Lower leg skin (tissue), 4 donors: ENCODE results near the gene JPT1. TPM values are rescaled to one million over a fixed set of nuclear protein-coding genes. Genes with fewer than 3 reads are reported as not detected.
"Not testable (repeated sequence)": the region's sequence is repeated elsewhere in the genome, so short reads cannot be mapped to it uniquely, and the experiment has no call there.

Source experiments
- DNase-seq, 2 donors: peaks; one replicate each; pipeline ENCODE4 v3.0.0-alpha.2; 2019; ENCODE audit warnings: low spot score in 2 of 2
- H3K4me3 ChIP-seq: fragments of 200-600 bp; sonication (generic); 2 replicates; pipeline ENCODE4 v1.5.1; 2017; ENCODE audit warnings: mild to moderate bottlenecking, low read depth; ENCODE audit not compliant: poor library complexity, severe bottlenecking
- POLR2A ChIP-seq, 2 donors: fragments of 450-650 bp; IDR thresholded peaks; one replicate each; pipeline ENCODE4 v1.6.1; 2016 to 2017; ENCODE audit warnings: antibody characterized with exemption in 2 of 2, mild to moderate bottlenecking in 1 of 2, moderate library complexity in 1 of 2
- whole genome bisulfite sequencing, 2 donors: methylation state at CpG; one replicate each; pipeline ENCODE4 v1.1.5; 2018; 5-methylcytosine and 5-hydroxymethylcytosine counted together
- intact Hi-C: fragments of 100-400 bp; cut with DNase I; formaldehyde crosslinking; loops from one replicate; pipeline ENCODE4 v1.15.0; 2023; ENCODE audit warnings: low total_unique reads
- total RNA-seq, 4 donors: library from RNA; depleted of rRNA; stranded (reverse); fragments of >200 nt; gene quantifications; one replicate each; pipeline ENCODE4 v1.1.0, GENCODE V29; 2016
- TF ChIP-seq, protein P1 (sequence below), 3 donors: fragments of 450-650 bp; IDR thresholded peaks; one replicate each; pipeline ENCODE4 v1.5.1; 2016; ENCODE audit warnings: antibody characterized with exemption in 3 of 3, mild to moderate bottlenecking in 3 of 3, moderate library complexity in 2 of 3

Gene JPT1
- total RNA-seq, 4 donors from 2014 or later = 30.2 to 56.4 (median 37.1) TPM

DNA sequence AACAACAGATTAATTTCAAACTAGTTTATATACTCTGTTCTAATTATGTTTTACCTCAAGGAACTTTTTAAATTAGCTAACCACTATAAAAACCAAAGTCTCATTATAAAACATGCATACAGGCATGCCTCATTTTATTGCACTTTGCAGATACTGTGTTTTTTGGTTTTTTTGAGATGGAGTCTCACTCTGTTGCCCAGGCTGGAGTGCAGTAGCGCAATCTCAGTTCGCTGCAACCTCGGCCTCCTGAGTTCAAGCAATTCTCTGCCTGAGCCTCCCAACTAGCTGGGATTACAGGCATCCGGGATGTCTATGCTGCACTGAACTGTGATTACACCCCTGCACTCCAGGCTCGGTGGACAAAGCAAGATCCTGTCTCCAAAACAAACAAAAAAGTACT lies 8.8 kb upstream of the JPT1 start:
- no peak for DNase-seq
- TF ChIP-seq, protein P1, sequence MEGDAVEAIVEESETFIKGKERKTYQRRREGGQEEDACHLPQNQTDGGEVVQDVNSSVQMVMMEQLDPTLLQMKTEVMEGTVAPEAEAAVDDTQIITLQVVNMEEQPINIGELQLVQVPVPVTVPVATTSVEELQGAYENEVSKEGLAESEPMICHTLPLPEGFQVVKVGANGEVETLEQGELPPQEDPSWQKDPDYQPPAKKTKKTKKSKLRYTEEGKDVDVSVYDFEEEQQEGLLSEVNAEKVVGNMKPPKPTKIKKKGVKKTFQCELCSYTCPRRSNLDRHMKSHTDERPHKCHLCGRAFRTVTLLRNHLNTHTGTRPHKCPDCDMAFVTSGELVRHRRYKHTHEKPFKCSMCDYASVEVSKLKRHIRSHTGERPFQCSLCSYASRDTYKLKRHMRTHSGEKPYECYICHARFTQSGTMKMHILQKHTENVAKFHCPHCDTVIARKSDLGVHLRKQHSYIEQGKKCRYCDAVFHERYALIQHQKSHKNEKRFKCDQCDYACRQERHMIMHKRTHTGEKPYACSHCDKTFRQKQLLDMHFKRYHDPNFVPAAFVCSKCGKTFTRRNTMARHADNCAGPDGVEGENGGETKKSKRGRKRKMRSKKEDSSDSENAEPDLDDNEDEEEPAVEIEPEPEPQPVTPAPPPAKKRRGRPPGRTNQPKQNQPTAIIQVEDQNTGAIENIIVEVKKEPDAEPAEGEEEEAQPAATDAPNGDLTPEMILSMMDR (IDR thresholded peaks at IDR 0.05) = no peak
- no peak for TF ChIP-seq POLR2A (IDR thresholded peaks at IDR 0.05)
- WGBS, 2 donors = 92 to 96% methylated on average over 5 of the region's 5 CpGs
- H3K4me3 ChIP-seq = no peak overlapping the region
- intact Hi-C loops = no loop called here

DNA sequence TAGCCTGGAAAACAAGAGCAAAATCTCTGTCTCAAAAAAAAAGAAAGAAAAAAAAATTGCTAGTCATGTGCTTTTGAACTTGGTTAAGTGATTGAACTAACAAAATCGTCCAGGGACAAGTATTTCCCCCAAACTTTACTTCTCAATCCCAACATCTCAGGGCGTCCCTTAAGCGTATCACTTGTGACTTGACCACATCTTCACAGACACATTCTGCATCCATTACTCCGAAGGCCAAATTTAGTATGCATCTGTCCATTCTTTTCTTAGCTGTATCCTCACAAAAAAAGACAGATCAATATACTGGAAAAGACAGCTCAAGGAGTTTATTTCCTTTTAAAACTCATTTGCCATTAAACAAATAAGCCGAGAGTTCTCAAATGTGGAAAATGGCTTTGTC lies 5.9 kb upstream of the JPT1 start:
- TF ChIP-seq, protein P1 (IDR thresholded peaks at IDR 0.05) = no peak
- no peak for TF ChIP-seq POLR2A (IDR thresholded peaks at IDR 0.05)
- no peak for DNase-seq
- H3K4me3 ChIP-seq = no peak overlapping the region
- WGBS, 2 donors = 92% methylated on average over 5 of the region's 5 CpGs
- intact Hi-C loops = no loop called here

DNA sequence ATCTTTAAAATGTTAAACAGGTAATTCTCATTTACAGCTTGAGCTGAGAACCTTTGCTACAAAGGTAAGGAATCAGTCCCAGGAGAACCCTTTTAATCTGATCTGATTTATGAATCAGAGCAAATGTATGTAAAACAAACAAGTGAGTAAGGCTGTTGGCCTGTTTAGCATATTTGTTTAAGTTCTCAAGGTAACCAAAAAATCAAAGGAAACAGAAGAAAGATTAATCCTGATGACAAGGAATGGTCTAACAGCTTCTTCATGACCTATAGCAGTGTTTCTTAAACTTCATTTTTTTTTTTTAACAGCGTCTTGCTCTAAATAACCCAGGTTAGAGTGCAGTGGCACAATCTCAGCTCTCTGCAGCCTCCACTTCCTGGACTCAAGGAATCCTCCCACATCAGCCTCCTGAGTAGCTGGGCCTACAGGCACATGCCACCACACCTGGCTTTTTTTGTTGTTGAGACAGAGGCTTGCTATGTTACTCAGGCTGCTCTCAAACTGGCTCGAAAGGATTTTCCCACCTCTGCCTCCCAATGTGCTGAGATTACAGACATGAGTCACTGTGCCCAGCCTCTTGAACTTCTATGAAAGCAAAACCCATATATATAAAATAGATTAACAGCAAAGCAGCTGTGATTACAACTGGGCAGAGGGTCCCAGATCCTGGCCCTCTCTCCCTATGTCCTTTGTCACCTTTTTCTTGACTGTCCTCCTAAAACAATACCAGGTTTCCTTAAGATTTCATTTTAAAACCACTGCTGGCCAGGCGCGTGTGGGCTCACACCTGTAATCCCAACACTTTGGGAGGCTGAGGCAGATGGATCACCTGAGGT lies 5.1 kb upstream of the JPT1 start:
- intact Hi-C loops = no loop called here
- H3K4me3 ChIP-seq = no peak overlapping the region
- 79 to 86% methylated on average over 4 of the region's 4 CpGs for WGBS, 2 donors
- no peak for DNase-seq
- TF ChIP-seq, protein P1 (IDR thresholded peaks at IDR 0.05) = no peak
- TF ChIP-seq POLR2A (IDR thresholded peaks at IDR 0.05) = no peak

DNA sequence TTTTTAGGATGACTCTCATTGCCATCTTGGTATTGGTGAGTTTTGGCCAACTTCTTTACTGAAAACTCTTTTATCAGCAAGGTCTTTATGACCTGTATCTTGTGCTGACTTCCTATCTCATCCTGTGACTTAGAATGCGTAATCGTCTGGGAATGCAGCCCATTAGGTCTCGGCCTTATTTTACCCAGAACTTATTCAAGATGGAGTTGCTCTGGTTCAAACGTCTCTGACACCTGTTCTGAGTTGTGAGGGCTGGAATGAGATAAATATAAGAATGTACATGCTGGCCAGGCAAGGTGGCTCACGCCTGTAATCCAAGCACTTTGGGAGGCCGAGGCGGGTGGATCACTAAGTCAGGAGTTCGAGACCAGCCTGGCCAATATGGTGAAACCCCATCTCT lies 4.2 kb upstream of the JPT1 start:
- H3K4me3 ChIP-seq, intact Hi-C loops, DNase-seq: not testable (repeated sequence)
- 82 to 89% methylated on average over 8 of the region's 8 CpGs for WGBS, 2 donors

DNA sequence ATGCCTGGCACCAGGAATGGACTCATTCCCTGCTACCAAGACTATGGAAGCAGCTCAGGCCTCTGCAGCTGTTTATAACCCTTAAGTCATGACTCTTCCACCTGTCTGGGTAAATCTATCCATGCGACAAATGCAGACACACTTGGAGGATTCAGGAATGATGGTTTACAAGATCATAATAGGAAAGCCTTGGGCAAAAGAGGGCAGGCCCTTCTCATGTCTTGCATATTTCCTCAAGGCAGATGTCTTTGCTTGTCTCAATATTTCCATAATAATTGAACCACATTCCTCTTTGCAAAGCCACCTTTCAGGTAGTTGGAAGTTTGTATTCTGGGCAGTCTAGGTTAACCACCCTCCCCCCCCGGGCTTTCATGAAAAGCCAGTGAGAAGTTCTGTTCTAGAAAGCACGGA lies 884 bp upstream of the JPT1 start:
- intact Hi-C loops = no loop called here
- DNase-seq = no peak
- H3K4me3 ChIP-seq = no peak overlapping the region
- WGBS, 2 donors = 47 to 59% methylated on average over 3 of the region's 3 CpGs
- TF ChIP-seq, protein P1 (IDR thresholded peaks at IDR 0.05) = no peak
- no peak for TF ChIP-seq POLR2A (IDR thresholded peaks at IDR 0.05)

DNA sequence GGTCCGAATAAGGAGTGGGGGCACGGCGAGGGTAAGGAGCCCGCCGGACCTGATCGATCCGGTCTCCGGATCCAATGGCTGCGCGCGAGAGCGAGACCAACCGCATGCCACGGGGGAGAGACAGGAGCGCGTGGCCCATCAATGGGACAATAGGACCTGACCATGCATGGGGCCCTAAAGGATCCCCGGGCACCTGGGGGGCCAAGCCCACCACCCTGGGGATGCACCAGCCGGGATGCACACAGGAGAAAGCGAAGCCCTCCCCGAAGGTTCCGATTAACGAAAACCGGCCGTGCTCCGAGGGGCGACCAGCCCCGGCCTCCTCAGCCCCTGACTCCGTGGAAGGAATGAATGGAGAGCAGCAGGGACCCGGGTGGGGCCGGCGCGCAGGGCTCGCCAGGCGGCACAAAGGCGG lies 525 bp downstream of the JPT1 start:
- WGBS, 2 donors = 1% methylated on average over 20 to 31 of the region's 35 CpGs
- H3K4me3 ChIP-seq = peak overlapping the region; percentile 82
- no peak for DNase-seq
- no peak for TF ChIP-seq POLR2A (IDR thresholded peaks at IDR 0.05)
- TF ChIP-seq, protein P1 (IDR thresholded peaks at IDR 0.05) = no peak
- intact Hi-C loops = no loop called here
